Gastrocnemius medialis (tissue), 4 donors: Measurements from ENCODE around the gene DENR. TPM values are rescaled to one million over a fixed set of nuclear protein-coding genes. Genes with fewer than 3 reads are reported as not detected.
A peak's percentile ranks its signal among the peaks of the same experiment; 100 is the strongest.

ENCODE experiments used
- ATAC-seq, 2 donors: fragments of 150-250 bp; one replicate each; pipeline ENCODE4 v1.9.1; 2016
- DNase-seq, 2 donors: peaks; one replicate each; pipeline ENCODE4 v3.0.0-alpha.2; 2019
- H3K27ac ChIP-seq, 4 donors: fragments of 200-600 bp; sonication (generic); 1 replicate in 1 of 4; 2 replicates in 3 of 4; pipeline ENCODE4 v1.5.1; 2016 to 2018; ENCODE audit warnings: mild to moderate bottlenecking in 2 of 4, moderate library complexity in 1 of 4
- H3K27me3 ChIP-seq, 3 donors: fragments of 200-600 bp; sonication (generic) in 2 of 3; 1 replicate in 1 of 3; 2 replicates in 2 of 3; pipeline versions ENCODE4 v1.5.1 to v1.6.0; 2016 to 2019; ENCODE audit warnings: mild to moderate bottlenecking in 1 of 3, moderate library complexity in 1 of 3
- H3K36me3 ChIP-seq, 2 donors: fragments of 200-600 bp; sonication (generic) in 1 of 2; one replicate each; pipeline ENCODE4 v1.5.1; 2017 to 2018
- H3K4me1 ChIP-seq, 2 donors: fragments of 200-600 bp; sonication (generic) in 1 of 2; one replicate each; pipeline ENCODE4 v1.5.1; 2016 to 2017; ENCODE audit warnings: mild to moderate bottlenecking in 2 of 2
- H3K4me3 ChIP-seq, 4 donors: fragments of 200-600 bp; sonication (generic) in 3 of 4; 1 replicate in 1 of 4; 2 replicates in 3 of 4; pipeline ENCODE4 v1.5.1; 2016 to 2019; ENCODE audit warnings: mild to moderate bottlenecking in 2 of 4
- H3K9me3 ChIP-seq, 3 donors: fragments of 200-600 bp; sonication (generic) in 2 of 3; 1 replicate in 1 of 3; 2 replicates in 2 of 3; pipeline ENCODE4 v1.5.1; 2016 to 2019
- CTCF ChIP-seq, 5 experiments: fragments of 450-650 bp in 3 of 5; fragments of 200-600 bp in 2 of 5; sonication (generic) in 2 of 5; IDR thresholded peaks in 4 of 5; conservative IDR thresholded peaks in 1 of 5; 1 replicate in 4 of 5; 2 replicates in 1 of 5; pipeline ENCODE4 v1.5.1; 2016 to 2019; ENCODE audit warnings: antibody characterized with exemption in 5 of 5, mild to moderate bottlenecking in 3 of 5, moderate library complexity in 3 of 5
- POLR2A ChIP-seq, 2 donors: fragments of 450-650 bp; IDR thresholded peaks; one replicate each; pipeline ENCODE4 v1.6.1; 2017; ENCODE audit warnings: antibody characterized with exemption in 2 of 2, mild to moderate bottlenecking in 2 of 2, moderate library complexity in 2 of 2
- in situ Hi-C, 4 donors: fragments of 200-750 bp; cut with MboI; loops; one replicate each; pipeline versions ENCODE4 v1.15.0 to v1.8.0; 2017; ENCODE audit warnings: low sequenced_read_pairs in 4 of 4
- intact Hi-C: fragments of 100-400 bp; cut with DNase I; formaldehyde crosslinking; loops from one replicate; pipeline ENCODE4 v1.15.1; 2023; ENCODE audit warnings: low total_unique reads
- total RNA-seq, 4 donors: library from RNA; depleted of rRNA; stranded (reverse); fragments of >200 nt; gene quantifications; one replicate each; pipeline versions ENCODE4 v1.1.0 to v1.2.3, GENCODE V29; 2016

Gene DENR
- total RNA-seq, 4 donors from 2014 or later: 16.1 to 26.2 (median 23.5) TPM

GRCh38 chr12:122789637-122790036 is 37.0 kb downstream of the DENR start:
- no peak overlapping the region for H3K27ac ChIP-seq
- intact Hi-C loops (no loop called here), in situ Hi-C loops (loop anchor here in 2 of 4 donors (5.0 to 10.0 kb wide), 2 partner anchors 165 to 168 kb away; no protein-coding TSS in a partner anchor)
- no peaks in the 10 kb centered on the region for H3K4me1 ChIP-seq
- H3K36me3 ChIP-seq: no peaks in the 10 kb centered on the region
- no peaks in the 10 kb centered on the region for H3K9me3 ChIP-seq
- TF ChIP-seq POLR2A (IDR thresholded peaks at IDR 0.05): no peak
- no peak for TF ChIP-seq CTCF (IDR thresholded peaks at IDR 0.05 in 4 of 5, conservative IDR thresholded peaks at IDR 0.05 in 1 of 5)
- no peak for DNase-seq
- H3K27me3 ChIP-seq: no peaks in the 10 kb centered on the region
- no peak for ATAC-seq
- no peak overlapping the region for H3K4me3 ChIP-seq

- intact Hi-C loops: no loop called here
- H3K27me3 ChIP-seq: no peaks in the 10 kb centered on the region
- no peak overlapping the region for H3K27ac ChIP-seq
- TF ChIP-seq CTCF (IDR thresholded peaks at IDR 0.05 in 4 of 5, conservative IDR thresholded peaks at IDR 0.05 in 1 of 5) (no peak), POLR2A (IDR thresholded peaks at IDR 0.05) (no peak)
- no peak overlapping the region for H3K4me3 ChIP-seq
- in situ Hi-C loops: loop anchor here in 2 of 4 donors (5.0 to 10.0 kb wide), 2 partner anchors 164 to 167 kb away; no protein-coding TSS in a partner anchor
- H3K36me3 ChIP-seq: no peaks in the 10 kb centered on the region
- no peaks in the 10 kb centered on the region for H3K4me1 ChIP-seq
- DNase-seq: no peak
- no peak for ATAC-seq
- no peaks in the 10 kb centered on the region for H3K9me3 ChIP-seq
These were observed 37.9 kb downstream of the DENR start for GRCh38 chr12:122790393-122791075.

- no peaks in the 10 kb centered on the region for H3K27me3 ChIP-seq
- H3K9me3 ChIP-seq: no peaks in the 10 kb centered on the region
- no peaks in the 10 kb centered on the region for H3K36me3 ChIP-seq
- H3K4me3 ChIP-seq: no peak overlapping the region
- no peak overlapping the region for H3K27ac ChIP-seq
- in situ Hi-C loops: loop anchor here in 2 of 4 donors (5.0 to 10.0 kb wide), 2 partner anchors 161 to 164 kb away; no protein-coding TSS in a partner anchor
- no peaks in the 10 kb centered on the region for H3K4me1 ChIP-seq
- intact Hi-C loops: no loop called here
- no peak for DNase-seq
- peak; percentile 62 to 69 for ATAC-seq
- TF ChIP-seq POLR2A (IDR thresholded peaks at IDR 0.05) (no peak), CTCF (IDR thresholded peaks at IDR 0.05 in 4 of 5, conservative IDR thresholded peaks at IDR 0.05 in 1 of 5) (peak; percentile 37 to 76 (median 56))
These were observed 41.1 kb downstream of the DENR start for GRCh38 chr12:122793685-122794106.

- DNase-seq: no peak
- H3K4me3 ChIP-seq: no peak overlapping the region
- no peak overlapping the region for H3K27ac ChIP-seq
- ATAC-seq: no peak
- H3K36me3 ChIP-seq: no peaks in the 10 kb centered on the region
- no peaks in the 10 kb centered on the region for H3K9me3 ChIP-seq
- no peaks in the 10 kb centered on the region for H3K4me1 ChIP-seq
- intact Hi-C loops (no loop called here), in situ Hi-C loops (loop anchor here in 1 of 4 donors (10.0 kb wide), 1 partner anchor 159 kb away; no protein-coding TSS in a partner anchor)
- no peaks in the 10 kb centered on the region for H3K27me3 ChIP-seq
- no peak for TF ChIP-seq POLR2A (IDR thresholded peaks at IDR 0.05)
- no peak for TF ChIP-seq CTCF (IDR thresholded peaks at IDR 0.05 in 4 of 5, conservative IDR thresholded peaks at IDR 0.05 in 1 of 5)
These were observed 43.2 kb downstream of the DENR start for GRCh38 chr12:122795807-122796206.
